Activated CD8-positive, alpha-beta T cell treated with anti-CD3 and anti-CD28 coated beads, Interleukin-2, amount 10 ng/mL, durations not matched to agents 7 days and 5 days (primary cell): ENCODE measurements around the gene PDX1. TPM values are rescaled to one million over a fixed set of nuclear protein-coding genes. Genes with fewer than 3 reads are reported as not detected.

Experiments
- total RNA-seq, 2 experiments: library from RNA; stranded (reverse); gene quantifications; one replicate each; pipeline ENCODE4 v1.2.3, GENCODE V29; 2021

Gene PDX1
- total RNA-seq, 2 experiments from 2014 or later, result not detected

Other genes with a start within 250 kb of the PDX1 start
- gene GSX1, start 127.5 kb upstream of the PDX1 start, total RNA-seq, result not detected
- gene CDX2, start 49.3 kb downstream of the PDX1 start, total RNA-seq, result not detected
- not detected for gene URAD, start 68.7 kb downstream of the PDX1 start, total RNA-seq
- gene FLT3, start 180.6 kb downstream of the PDX1 start, total RNA-seq, result not detected
- 10 to 100 TPM; 40.2 to 42.2 TPM for gene PAN3, start 218.5 kb downstream of the PDX1 start, total RNA-seq